ACHN (cell line): Measurements from ENCODE around the gene ADAM10.

Experiments used
- DNase-seq: peaks from one replicate; pipeline ENCODE4 v3.0.0-alpha.2; 2015
- in situ Hi-C: cut with HindIII; loops from 2 replicates; pipeline ENCODE4 v1.10.0; 2017; ENCODE audit warnings: low sequenced_read_pairs, low pct_ligation_motif_present, low pct_unique_long_range_greater_than_20kb

The ADAM10 gene

DNA sequence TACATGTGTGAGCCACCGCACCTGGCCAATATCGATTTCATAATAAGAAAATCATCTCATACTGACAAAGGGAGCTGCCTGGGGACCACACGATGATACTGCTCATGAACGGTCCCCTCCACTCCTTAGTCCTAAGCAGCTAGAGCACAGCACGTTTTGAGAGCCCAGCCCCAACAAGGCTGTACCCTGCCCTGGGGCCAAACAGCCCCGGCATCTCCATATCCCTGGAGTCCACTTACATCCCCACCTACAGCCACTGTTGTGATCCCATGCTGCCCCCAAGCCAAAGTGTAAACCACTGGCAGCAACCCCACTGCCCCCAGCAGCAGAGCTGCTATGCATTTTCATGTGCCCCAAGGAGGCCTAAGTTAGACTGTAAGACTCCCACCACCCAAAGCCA is 52.8 kb downstream of the ADAM10 start:
- DNase-seq, result no peak
- in situ Hi-C loops, result no loop called here

GRCh38 chr15:58694641-58695398 is 54.7 kb downstream of the ADAM10 start:
- in situ Hi-C loops, result no loop called here
- no peak for DNase-seq

DNA sequence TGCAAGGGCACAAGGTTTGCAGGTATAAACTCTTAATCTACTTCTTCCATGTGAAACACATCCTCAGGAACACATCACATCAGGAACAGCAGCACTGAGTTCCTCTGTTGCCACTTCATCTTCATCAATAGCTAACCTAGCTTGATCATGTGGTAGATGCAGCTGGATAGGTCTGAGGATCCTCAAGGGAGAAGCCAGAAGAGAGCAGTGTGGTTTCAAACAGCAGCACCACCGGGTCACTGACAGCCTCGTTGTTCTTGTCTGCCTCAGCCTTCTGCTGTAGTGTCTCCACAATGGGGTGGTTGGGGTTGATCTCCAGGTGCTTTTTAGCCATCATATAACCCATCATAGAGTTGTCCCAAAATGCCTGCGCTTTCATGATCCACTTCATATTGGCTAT is 58.8 kb downstream of the ADAM10 start:
- in situ Hi-C loops, result no loop called here
- no peak for DNase-seq

DNA sequence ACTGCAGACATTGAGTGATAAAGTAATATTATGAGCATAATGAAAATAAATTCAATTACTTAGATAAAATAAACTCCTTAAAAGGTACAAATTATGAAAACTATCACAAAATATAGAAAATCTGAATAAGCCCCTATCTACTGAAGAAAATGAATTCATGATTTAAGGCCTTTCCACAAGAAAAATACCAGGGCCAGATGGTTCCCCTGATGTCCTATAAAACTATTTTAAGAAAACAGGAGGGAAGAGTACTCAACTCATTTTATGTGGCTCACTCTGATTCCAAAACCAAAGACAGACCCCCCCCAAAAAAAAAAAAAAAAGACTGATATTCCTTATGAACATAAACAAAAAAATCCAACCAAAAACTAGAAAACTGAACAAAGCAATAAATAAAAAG is 59.9 kb downstream of the ADAM10 start:
- no peak for DNase-seq
- in situ Hi-C loops, result no loop called here

DNA sequence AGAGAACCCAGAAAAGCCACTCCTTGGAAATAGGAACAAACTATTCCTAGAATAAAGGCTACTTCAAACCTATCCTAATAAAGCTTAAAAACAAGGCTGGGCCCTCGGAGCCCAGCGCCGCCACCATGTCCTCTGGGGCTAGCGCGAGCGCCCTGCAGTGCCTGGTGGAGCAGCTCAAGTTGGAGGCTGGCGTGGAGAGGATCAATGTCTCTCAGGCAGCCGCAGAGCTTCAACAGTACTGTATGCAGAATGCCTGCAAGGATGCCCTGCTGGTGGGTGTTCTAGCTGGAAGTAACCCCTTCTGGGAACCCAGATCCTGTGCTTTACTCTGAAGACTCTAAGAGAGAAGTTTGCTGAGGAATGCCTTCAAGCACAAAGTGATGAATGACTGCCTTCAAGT is 63.2 kb downstream of the ADAM10 start:
- no peak for DNase-seq
- in situ Hi-C loops, result no loop called here

GRCh38 chr15:58684751-58685150 is 64.8 kb downstream of the ADAM10 start:
- DNase-seq, result no peak
- in situ Hi-C loops, result no loop called here

DNA sequence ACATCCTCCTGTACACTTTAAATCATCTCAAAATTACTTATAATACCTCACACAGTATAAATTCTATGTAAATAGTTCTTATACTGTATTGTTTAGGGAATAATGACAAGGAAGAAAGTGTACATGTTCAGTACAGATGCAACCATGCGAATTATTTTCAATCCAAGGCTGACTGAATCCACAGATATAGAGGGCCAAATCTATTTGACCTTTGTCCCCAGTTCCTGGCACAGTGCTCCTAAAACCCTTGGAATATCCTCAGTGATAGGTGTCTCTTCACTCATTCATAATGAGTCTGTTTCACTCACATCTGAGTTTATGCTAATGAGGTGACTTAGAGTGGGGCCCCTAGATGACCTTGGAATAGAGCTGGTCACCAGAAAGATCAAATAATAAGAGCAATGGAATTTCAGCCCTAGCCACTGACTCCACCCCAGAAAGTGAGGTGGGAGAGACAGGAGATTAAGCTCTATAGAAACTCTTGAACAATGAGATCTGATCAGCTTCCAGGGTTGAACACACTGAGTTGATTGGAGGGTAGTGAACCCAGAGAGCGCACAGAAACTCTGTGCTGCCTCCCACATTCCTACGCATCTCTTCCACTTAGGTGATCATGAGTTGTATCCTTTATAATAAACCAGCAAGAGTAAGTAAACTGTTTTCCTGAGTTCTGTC is 65.3 kb downstream of the ADAM10 start:
- no peak for DNase-seq
- in situ Hi-C loops, result no loop called here

- in situ Hi-C loops, result no loop called here
- DNase-seq, result no peak
These were observed 67.3 kb downstream of the ADAM10 start for GRCh38 chr15:58682234-58682633.

- in situ Hi-C loops, result no loop called here
- DNase-seq, result no peak
These were observed 70.8 kb downstream of the ADAM10 start for GRCh38 chr15:58678683-58679082.

GRCh38 chr15:58677426-58677825 is 72.1 kb downstream of the ADAM10 start:
- no peak for DNase-seq
- in situ Hi-C loops, result no loop called here

DNA sequence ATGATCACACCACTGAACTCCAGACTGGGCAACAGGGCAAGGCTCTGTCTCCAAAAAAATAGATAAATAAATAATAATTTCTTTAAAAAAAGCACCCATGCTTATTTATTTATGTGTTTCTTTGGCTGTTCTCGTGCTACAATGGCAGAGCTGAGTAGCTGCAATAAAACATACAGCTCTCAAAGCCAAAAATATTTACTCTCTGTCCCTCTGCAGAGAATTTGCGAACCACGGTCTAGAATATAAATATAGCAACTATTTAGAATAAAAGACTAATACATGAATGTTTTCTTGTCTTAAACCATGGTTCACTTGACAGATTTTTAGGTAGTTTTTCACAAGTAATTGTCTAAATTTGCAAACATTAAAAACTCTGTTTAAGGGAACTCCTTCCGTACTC is 72.7 kb downstream of the ADAM10 start:
- in situ Hi-C loops, result no loop called here

DNA sequence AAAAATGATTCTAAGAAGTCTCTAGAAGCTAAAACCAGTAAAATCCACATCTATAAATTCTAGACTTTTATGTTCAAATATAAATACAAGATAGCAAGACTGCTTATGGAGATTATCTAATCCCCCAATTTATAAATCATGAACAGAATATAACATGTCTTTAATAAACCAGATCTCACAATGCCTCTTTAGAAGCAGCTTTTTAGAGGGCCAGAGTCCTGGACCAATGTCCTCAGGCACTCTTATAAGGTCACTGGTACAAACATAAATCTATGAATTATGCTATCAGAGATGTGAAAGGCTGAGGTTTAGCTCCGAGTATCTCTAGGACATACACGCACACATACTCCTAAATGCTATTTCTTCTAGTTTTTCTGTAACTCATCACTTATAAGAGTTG is 78.3 kb downstream of the ADAM10 start:
- DNase-seq, result no peak

More for the DNA sequence above, 72.7 kb downstream of the ADAM10 start:
- DNase-seq, result no peak

GRCh38 chr15:58669108-58669507 is 80.4 kb downstream of the ADAM10 start:
- in situ Hi-C loops, result no loop called here
- no peak for DNase-seq

More for the DNA sequence above, 78.3 kb downstream of the ADAM10 start:
- in situ Hi-C loops, result no loop called here

GRCh38 chr15:58666957-58667356 is 82.5 kb downstream of the ADAM10 start:
- in situ Hi-C loops, result no loop called here
- DNase-seq, result no peak

DNA sequence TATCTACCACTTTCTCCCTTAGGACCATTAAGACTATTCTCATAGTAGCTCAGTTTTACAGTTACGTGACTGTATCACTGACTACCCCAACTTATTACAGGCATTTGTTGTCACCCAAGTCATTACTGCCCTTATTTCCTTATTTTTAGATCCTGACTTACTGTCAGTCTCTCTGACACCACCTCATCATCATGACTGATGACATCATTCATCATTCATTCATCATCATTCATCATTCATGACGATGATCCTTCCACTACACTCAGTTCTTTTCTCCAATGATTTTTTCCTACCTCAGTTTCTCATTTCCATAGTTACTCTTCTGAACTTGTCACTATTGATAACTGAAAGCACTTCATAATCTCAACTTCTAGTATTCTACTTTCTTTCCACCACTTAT is 83.8 kb downstream of the ADAM10 start:
- DNase-seq, result no peak
- in situ Hi-C loops, result no loop called here

DNA sequence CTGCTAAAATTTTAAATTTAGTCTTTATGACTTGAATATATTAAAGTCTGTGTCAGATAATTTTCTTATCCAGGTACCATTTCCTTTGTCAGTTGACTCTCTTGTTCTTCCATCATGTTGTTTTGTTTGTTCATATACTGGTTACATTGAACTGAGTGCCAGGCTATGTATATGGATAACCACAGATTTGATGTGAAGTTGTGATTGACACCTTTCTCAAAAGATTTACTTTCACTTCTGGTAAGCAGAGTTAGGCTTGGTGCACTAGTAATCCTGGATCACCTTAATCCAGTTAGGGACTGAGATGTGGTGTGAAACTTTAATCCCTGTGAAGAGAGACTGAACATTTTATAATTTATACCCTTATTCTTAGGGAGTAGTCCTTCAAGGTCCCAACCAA is 99.4 kb downstream of the ADAM10 start:
- in situ Hi-C loops, result no loop called here
- no peak for DNase-seq

GRCh38 chr15:58649175-58649574 is 100.3 kb downstream of the ADAM10 start:
- in situ Hi-C loops, result no loop called here
- no peak for DNase-seq

DNA sequence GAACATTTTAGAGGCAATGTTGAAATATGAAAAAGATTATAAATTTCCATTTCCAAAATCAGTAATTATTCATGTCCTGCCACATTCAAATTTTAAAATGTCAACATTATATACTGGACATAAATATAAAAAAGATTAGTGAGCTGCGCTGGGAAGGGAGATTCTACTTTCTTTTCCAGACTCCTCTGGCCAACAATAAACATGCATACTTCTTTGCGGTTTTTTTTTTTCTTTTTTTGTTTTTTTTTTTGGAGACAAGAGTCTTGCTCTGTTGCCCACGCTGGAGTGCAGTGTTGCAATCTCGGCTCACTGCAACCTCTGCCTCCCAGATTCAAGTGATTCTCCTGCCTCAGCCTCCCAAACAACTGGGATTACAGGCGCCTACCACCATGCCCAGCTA is 105.5 kb downstream of the ADAM10 start:
- no peak for DNase-seq
- in situ Hi-C loops, result no loop called here

DNA sequence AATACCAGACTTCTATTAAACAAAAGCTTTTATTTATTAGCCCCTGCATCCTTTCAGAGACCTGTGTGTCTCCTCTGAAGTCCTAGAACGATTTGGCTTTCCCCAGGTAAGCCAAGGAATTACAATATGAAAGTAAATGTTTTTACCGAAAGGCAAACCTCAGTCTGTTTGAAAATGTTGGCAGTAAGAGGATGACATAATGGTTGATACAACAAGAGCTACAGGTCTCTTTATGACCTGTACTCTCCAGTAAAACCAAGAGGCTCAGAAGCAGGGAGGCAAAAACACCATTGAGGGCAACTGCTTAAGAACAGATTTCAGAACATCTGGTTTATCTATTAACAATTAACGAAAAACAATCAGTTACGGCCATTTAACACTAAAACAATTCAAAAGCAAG is 107.8 kb downstream of the ADAM10 start:
- in situ Hi-C loops, result no loop called here
- no peak for DNase-seq

- in situ Hi-C loops, result no loop called here
- DNase-seq, result no peak
These were observed 109.5 kb downstream of the ADAM10 start for GRCh38 chr15:58639992-58640391.
